Measurements from ENCODE around the gene ATXN1. TPM values are rescaled to one million over a fixed set of nuclear protein-coding genes. Genes with fewer than 3 reads are reported as not detected.

ATXN1 gene
- total RNA-seq, 1 experiment from 2014 or later = 5.6 TPM

- Mint-ChIP-seq H3K4me1 (peaks cover 0 to 6% of the 10 kb centered on the region in 2 experiments; a peak in 1 of 4 replicates), H3K9me3 (no peaks in the 10 kb centered on the region), H3K36me3 (ENCODE audit: insufficient read depth in 1 of 3, low read depth in 3 of 3) (no peaks in the 10 kb centered on the region), H3K27me3 (ENCODE audit: low read depth) (no peaks in the 10 kb centered on the region), H3K27ac (no peak overlapping the region), H3K4me3 (no peak overlapping the region)
- Histone ChIP-seq H2AFZ (ENCODE audit: low read length) (no peak overlapping the region), H3K23ac (ENCODE audit: insufficient read length, low read depth, low read length) (no peak overlapping the region), H4K5ac (ENCODE audit: insufficient read length, low read depth, low read length) (no peak overlapping the region), H3K79me2 (ENCODE audit: insufficient read depth, low read length) (no peaks in the 10 kb centered on the region), H4K8ac (replicated peaks; ENCODE audit: insufficient read length, low read depth, low read length) (no peak overlapping the region), H3K79me1 (ENCODE audit: insufficient read depth, low read depth, low read length, poor library complexity, severe bottlenecking) (no peaks in the 10 kb centered on the region), H3K27me3 (ENCODE audit: insufficient read depth, low read length) (no peaks in the 10 kb centered on the region), H3K4ac (ENCODE audit: low read depth, low read length) (no peak overlapping the region), H3K9me3 (ENCODE audit: control insufficient read depth, low read depth, low read length) (no peaks in the 10 kb centered on the region), H2BK20ac (ENCODE audit: low read depth, low read length, poor library complexity, severe bottlenecking) (no peak overlapping the region), H3K56ac (ENCODE audit: insufficient read length, low read depth, low read length) (no peak overlapping the region), H2BK12ac (ENCODE audit: insufficient read length, low read depth, low read length) (no peak overlapping the region), H3K23me2 (ENCODE audit: insufficient read length, low read depth, low read length, poor library complexity, severe bottlenecking) (no peaks in the 10 kb centered on the region), H3K27ac (ENCODE audit: insufficient read length, low read depth, low read length) (no peak overlapping the region), H4K91ac (ENCODE audit: insufficient read length, low read depth, low read length) (no peak overlapping the region), H2BK120ac (ENCODE audit: low read depth, low read length, poor library complexity, severe bottlenecking) (no peak overlapping the region), H3K9ac (ENCODE audit: extremely low read depth, insufficient read length, low read length) (no peak overlapping the region), H3T11ph (ENCODE audit: low read length) (no peak overlapping the region), H2AK5ac (ENCODE audit: insufficient read length, low read length) (no peak overlapping the region), H2BK5ac (ENCODE audit: insufficient read length, low read length) (no peak overlapping the region), H3K14ac (ENCODE audit: insufficient read depth, low read length) (no peak overlapping the region), H2BK15ac (ENCODE audit: low read depth, low read length) (no peak overlapping the region), H3K4me1 (ENCODE audit: insufficient read depth, low read length) (peaks cover 2% of the 10 kb centered on the region; the same call in 1 of the 2 replicates), H4K20me1 (ENCODE audit: control insufficient read depth, insufficient read depth, insufficient read length) (no peaks in the 10 kb centered on the region), H3K4me2 (ENCODE audit: insufficient read depth, insufficient read length, low read length) (no peak overlapping the region), H3K18ac (ENCODE audit: insufficient read length, low read depth, low read length) (no peak overlapping the region)
- DNase-seq = no peak
- no CpG with 5 or more reads among the region's 11 CpGs for WGBS (ENCODE audit: extremely low coverage, insufficient read length, low lambda C conversion rate)
- TF ChIP-seq, protein P1, sequence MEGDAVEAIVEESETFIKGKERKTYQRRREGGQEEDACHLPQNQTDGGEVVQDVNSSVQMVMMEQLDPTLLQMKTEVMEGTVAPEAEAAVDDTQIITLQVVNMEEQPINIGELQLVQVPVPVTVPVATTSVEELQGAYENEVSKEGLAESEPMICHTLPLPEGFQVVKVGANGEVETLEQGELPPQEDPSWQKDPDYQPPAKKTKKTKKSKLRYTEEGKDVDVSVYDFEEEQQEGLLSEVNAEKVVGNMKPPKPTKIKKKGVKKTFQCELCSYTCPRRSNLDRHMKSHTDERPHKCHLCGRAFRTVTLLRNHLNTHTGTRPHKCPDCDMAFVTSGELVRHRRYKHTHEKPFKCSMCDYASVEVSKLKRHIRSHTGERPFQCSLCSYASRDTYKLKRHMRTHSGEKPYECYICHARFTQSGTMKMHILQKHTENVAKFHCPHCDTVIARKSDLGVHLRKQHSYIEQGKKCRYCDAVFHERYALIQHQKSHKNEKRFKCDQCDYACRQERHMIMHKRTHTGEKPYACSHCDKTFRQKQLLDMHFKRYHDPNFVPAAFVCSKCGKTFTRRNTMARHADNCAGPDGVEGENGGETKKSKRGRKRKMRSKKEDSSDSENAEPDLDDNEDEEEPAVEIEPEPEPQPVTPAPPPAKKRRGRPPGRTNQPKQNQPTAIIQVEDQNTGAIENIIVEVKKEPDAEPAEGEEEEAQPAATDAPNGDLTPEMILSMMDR (conservative IDR thresholded peaks at IDR 0.05) = no peak
Observed at GRCh38 chr6:16433338-16433890, 327.8 kb downstream of the ATXN1 start.
